ENCODE results near the gene SFMBT2.

The SFMBT2 gene

GRCh38 chr10:7410862-7411670 lies at the start of gene SFMBT2:
Gene SFMBT2, minus strand, starts transcription at chr10:7411034. Its CDS starts 29,136 bp downstream, at chr10:7381898.
- peak; percentile 57 for DNase-seq

GRCh38 chr10:7460006-7460405 lies 49.2 kb upstream of the SFMBT2 start:
- no peak for DNase-seq

GRCh38 chr10:7458556-7458955 lies 47.7 kb upstream of the SFMBT2 start:
- DNase-seq = no peak

- DNase-seq = no peak
Observed at GRCh38 chr10:7457478-7458316, 46.9 kb upstream of the SFMBT2 start.

GRCh38 chr10:7449063-7449695 lies 38.3 kb upstream of the SFMBT2 start:
- no peak for DNase-seq

GRCh38 chr10:7445474-7446185 lies 34.8 kb upstream of the SFMBT2 start:
- no peak for DNase-seq

GRCh38 chr10:7444551-7445121 lies 33.8 kb upstream of the SFMBT2 start:
- no peak for DNase-seq

GRCh38 chr10:7443036-7443435 lies 32.2 kb upstream of the SFMBT2 start:
- DNase-seq = no peak

- no peak for DNase-seq
Observed at GRCh38 chr10:7441403-7442147, 30.7 kb upstream of the SFMBT2 start.

- DNase-seq = no peak
Observed at GRCh38 chr10:7439696-7440095, 28.9 kb upstream of the SFMBT2 start.

GRCh38 chr10:7438196-7438986 lies 27.6 kb upstream of the SFMBT2 start:
- no peak for DNase-seq

GRCh38 chr10:7436490-7437100 lies 25.8 kb upstream of the SFMBT2 start:
- DNase-seq = no peak

GRCh38 chr10:7435674-7436073 lies 24.8 kb upstream of the SFMBT2 start:
- no peak for DNase-seq

GRCh38 chr10:7434378-7434777 lies 23.5 kb upstream of the SFMBT2 start:
- no peak for DNase-seq

GRCh38 chr10:7433861-7434260 lies 23.0 kb upstream of the SFMBT2 start:
- no peak for DNase-seq

- no peak for DNase-seq
Observed at GRCh38 chr10:7432884-7433726, 22.3 kb upstream of the SFMBT2 start.

GRCh38 chr10:7428673-7429350 lies 18.0 kb upstream of the SFMBT2 start:
- DNase-seq = no peak

- DNase-seq = no peak
Observed at GRCh38 chr10:7426349-7426748, 15.5 kb upstream of the SFMBT2 start.

- no peak for DNase-seq
Observed at GRCh38 chr10:7425691-7426090, 14.9 kb upstream of the SFMBT2 start.

Data from stimulated activated CD4-positive, alpha-beta T cell treated with anti-CD3 and anti-CD28 coated beads, Interleukin-12 subunit alpha, Interleukin-12 subunit beta, amount 100 ng/mL, for 4 hours (primary cell).